Liver (tissue), 9 donors: ENCODE data around the gene SLC26A11. TPM values are rescaled to one million over a fixed set of nuclear protein-coding genes. Genes with fewer than 3 reads are reported as not detected.

ENCODE experiments used
- DNase-seq: peaks from one replicate; pipeline ENCODE4 v3.0.0-alpha.2; 2017; ENCODE audit warnings: low spot score
- H3K27ac ChIP-seq, 2 donors: one replicate each; pipeline ENCODE4 v1.7.0; 2013; ENCODE audit warnings: inconsistent platforms in 2 of 2, low read length in 2 of 2, control low read depth in 1 of 2, low read depth in 1 of 2, mild to moderate bottlenecking in 1 of 2
- H3K27me3 ChIP-seq, 4 donors: one replicate each; pipeline versions ENCODE4 v1.6.1 to v1.7.0; 2013; ENCODE audit warnings: low read length in 3 of 4, inconsistent platforms in 1 of 4, mild to moderate bottlenecking in 1 of 4, moderate library complexity in 1 of 4; ENCODE audit not compliant: control insufficient read depth in 4 of 4, insufficient read depth in 4 of 4
- H3K36me3 ChIP-seq, 4 donors: one replicate each; pipeline versions ENCODE4 v1.6.1 to v1.7.0; 2013; ENCODE audit warnings: low read length in 3 of 4, mild to moderate bottlenecking in 3 of 4, low read depth in 1 of 4, moderate library complexity in 1 of 4; ENCODE audit not compliant: control insufficient read depth in 4 of 4, insufficient read depth in 3 of 4
- H3K4me1 ChIP-seq, 4 donors: one replicate each; pipeline versions ENCODE4 v1.6.1 to v1.7.0; 2013; ENCODE audit warnings: low read length in 3 of 4, mild to moderate bottlenecking in 3 of 4, moderate library complexity in 1 of 4; ENCODE audit not compliant: control insufficient read depth in 4 of 4, insufficient read depth in 4 of 4
- H3K4me3 ChIP-seq, 3 donors: one replicate each; pipeline versions ENCODE4 v1.6.1 to v1.7.0; 2013; ENCODE audit warnings: low read length in 3 of 3, control low read depth in 1 of 3, low read depth in 1 of 3, mild to moderate bottlenecking in 1 of 3
- H3K9ac ChIP-seq, 2 donors: one replicate each; pipeline ENCODE4 v1.7.0; 2013; ENCODE audit warnings: low read length in 2 of 2, mild to moderate bottlenecking in 2 of 2, moderate library complexity in 2 of 2, control low read depth in 1 of 2, low read depth in 1 of 2
- H3K9me3 ChIP-seq, 4 donors: one replicate each; pipeline versions ENCODE4 v1.6.1 to v1.7.0; 2013; ENCODE audit warnings: low read length in 3 of 4; ENCODE audit not compliant: control insufficient read depth in 4 of 4
- ATF3 ChIP-seq: IDR thresholded peaks from 2 replicates; pipeline ENCODE4 v1.6.1; 2016; ENCODE audit warnings: antibody characterized with exemption
- EGR1 ChIP-seq, 2 donors: IDR thresholded peaks; 2 replicates each; pipeline ENCODE4 v1.6.1; 2016 to 2018; ENCODE audit warnings: antibody characterized with exemption in 2 of 2, low read depth in 2 of 2
- FOXA1 ChIP-seq: IDR thresholded peaks from 2 replicates; pipeline ENCODE4 v1.6.1; 2016; ENCODE audit warnings: antibody characterized with exemption
- FOXA2 ChIP-seq: IDR thresholded peaks from 2 replicates; pipeline ENCODE4 v1.6.1; 2016; ENCODE audit warnings: antibody characterized with exemption
- GABPA ChIP-seq, 2 donors: IDR thresholded peaks in 1 of 2; conservative IDR thresholded peaks in 1 of 2; 2 replicates each; pipeline ENCODE4 v1.6.1; 2016; ENCODE audit warnings: antibody characterized with exemption in 2 of 2, mild to moderate bottlenecking in 1 of 2, moderate library complexity in 1 of 2
- HNF4A ChIP-seq, 2 donors: conservative IDR thresholded peaks; 2 replicates each; pipeline ENCODE4 v1.6.1; 2016; ENCODE audit warnings: antibody characterized with exemption in 2 of 2, mild to moderate bottlenecking in 2 of 2
- HNF4G ChIP-seq: IDR thresholded peaks from 2 replicates; pipeline ENCODE4 v1.6.1; 2016; ENCODE audit warnings: antibody characterized with exemption
- JUND ChIP-seq, 2 donors: IDR thresholded peaks; 2 replicates each; pipeline ENCODE4 v1.6.1; 2016; ENCODE audit warnings: antibody characterized with exemption in 2 of 2
- NR2F2 ChIP-seq: IDR thresholded peaks from 2 replicates; pipeline ENCODE4 v1.6.1; 2016; ENCODE audit warnings: antibody characterized with exemption
- RAD21 ChIP-seq, 2 donors: IDR thresholded peaks; 2 replicates each; pipeline ENCODE4 v1.6.1; 2016; ENCODE audit warnings: antibody characterized with exemption in 2 of 2, mild to moderate bottlenecking in 2 of 2
- RXRA ChIP-seq, 2 donors: IDR thresholded peaks; 2 replicates each; pipeline ENCODE4 v1.6.1; 2017 to 2018; ENCODE audit warnings: antibody characterized with exemption in 2 of 2, mild to moderate bottlenecking in 1 of 2
- SP1 ChIP-seq: IDR thresholded peaks from 2 replicates; pipeline ENCODE4 v1.6.1; 2018; ENCODE audit warnings: antibody characterized with exemption, mild to moderate bottlenecking
- TAF1 ChIP-seq: conservative IDR thresholded peaks from 2 replicates; pipeline ENCODE4 v1.6.1; 2016; ENCODE audit warnings: antibody characterized with exemption, mild to moderate bottlenecking
- YY1 ChIP-seq: IDR thresholded peaks from 2 replicates; pipeline ENCODE4 v1.6.1; 2016; ENCODE audit warnings: antibody characterized with exemption, mild to moderate bottlenecking
- ZBTB33 ChIP-seq: IDR thresholded peaks from 2 replicates; pipeline ENCODE4 v1.6.1; 2016; ENCODE audit warnings: antibody characterized with exemption
- WGBS: extraction: QIAGEN DNeasy Blood & Tissue Kit; methylation state at CpG from one replicate; pipeline ENCODE4 v1.1.7; 2013; 5-methylcytosine and 5-hydroxymethylcytosine counted together
- polyA plus RNA-seq, 2 donors: library from polyadenylated mRNA; stranded (reverse) in 1 of 2; unstranded in 1 of 2; fragments of 200-250 nt in 1 of 2; fragments of >200 nt in 1 of 2; fragmentation: Nextera tagmentation in 1 of 2; extraction: Ambion mirVana in 1 of 2; gene quantifications; one replicate each; pipeline versions ENCODE4 v1.2.1 to v1.2.3, GENCODE V29; 2013 to 2015
- total RNA-seq, 2 donors: library from RNA; depleted of rRNA; stranded (reverse); fragments of >200 nt; gene quantifications; one replicate each; pipeline ENCODE4 v1.2.3, GENCODE V29; 2014
- TF ChIP-seq, protein P1 (sequence below): IDR thresholded peaks from 2 replicates; pipeline ENCODE4 v1.6.1; 2016; ENCODE audit warnings: antibody characterized with exemption, mild to moderate bottlenecking
- TF ChIP-seq, protein P2 (sequence below): fragments of 150-350 bp; IDR thresholded peaks from 2 replicates; pipeline ENCODE4 v1.5.1; 2017; ENCODE audit warnings: improper control_type of control experiment, low read depth, low read length; ENCODE audit not compliant: missing input control
- TF ChIP-seq, protein P3 (sequence below): IDR thresholded peaks from 2 replicates; pipeline ENCODE4 v1.6.1; 2016; ENCODE audit warnings: antibody characterized with exemption
- donor health status: healthy.
- donor health status: healthy.
- donor health status: healthy.
- donor health status: healthy.
- donor health status: healthy.

The SLC26A11 gene
- total and polyA plus RNA-seq, 4 donors: 3.3 to 8.2 (median 5.6) TPM

GRCh38 chr17:80202197-80202596, 18.0 kb upstream of the SLC26A11 start:
- no peaks in the 10 kb centered on the region for H3K36me3 ChIP-seq
- no peak for DNase-seq

More at GRCh38 chr17:80202197-80202596, 18.0 kb upstream of the SLC26A11 start:
- Histone ChIP-seq H3K27ac (no peak overlapping the region), H3K27me3 (no peaks in the 10 kb centered on the region), H3K4me3 (no peak overlapping the region), H3K9me3 (no peaks in the 10 kb centered on the region), H3K4me1 (no peaks in the 10 kb centered on the region), H3K9ac (no peak overlapping the region)
- 93% methylated on average over 17 of the region's 17 CpGs for WGBS
- TF ChIP-seq SP1: no peak
- TF ChIP-seq ZBTB33: no peak
- TF ChIP-seq HNF4G: no peak
- TF ChIP-seq RXRA (IDR thresholded peaks at IDR 0.05): no peak
- TF ChIP-seq, protein P1, sequence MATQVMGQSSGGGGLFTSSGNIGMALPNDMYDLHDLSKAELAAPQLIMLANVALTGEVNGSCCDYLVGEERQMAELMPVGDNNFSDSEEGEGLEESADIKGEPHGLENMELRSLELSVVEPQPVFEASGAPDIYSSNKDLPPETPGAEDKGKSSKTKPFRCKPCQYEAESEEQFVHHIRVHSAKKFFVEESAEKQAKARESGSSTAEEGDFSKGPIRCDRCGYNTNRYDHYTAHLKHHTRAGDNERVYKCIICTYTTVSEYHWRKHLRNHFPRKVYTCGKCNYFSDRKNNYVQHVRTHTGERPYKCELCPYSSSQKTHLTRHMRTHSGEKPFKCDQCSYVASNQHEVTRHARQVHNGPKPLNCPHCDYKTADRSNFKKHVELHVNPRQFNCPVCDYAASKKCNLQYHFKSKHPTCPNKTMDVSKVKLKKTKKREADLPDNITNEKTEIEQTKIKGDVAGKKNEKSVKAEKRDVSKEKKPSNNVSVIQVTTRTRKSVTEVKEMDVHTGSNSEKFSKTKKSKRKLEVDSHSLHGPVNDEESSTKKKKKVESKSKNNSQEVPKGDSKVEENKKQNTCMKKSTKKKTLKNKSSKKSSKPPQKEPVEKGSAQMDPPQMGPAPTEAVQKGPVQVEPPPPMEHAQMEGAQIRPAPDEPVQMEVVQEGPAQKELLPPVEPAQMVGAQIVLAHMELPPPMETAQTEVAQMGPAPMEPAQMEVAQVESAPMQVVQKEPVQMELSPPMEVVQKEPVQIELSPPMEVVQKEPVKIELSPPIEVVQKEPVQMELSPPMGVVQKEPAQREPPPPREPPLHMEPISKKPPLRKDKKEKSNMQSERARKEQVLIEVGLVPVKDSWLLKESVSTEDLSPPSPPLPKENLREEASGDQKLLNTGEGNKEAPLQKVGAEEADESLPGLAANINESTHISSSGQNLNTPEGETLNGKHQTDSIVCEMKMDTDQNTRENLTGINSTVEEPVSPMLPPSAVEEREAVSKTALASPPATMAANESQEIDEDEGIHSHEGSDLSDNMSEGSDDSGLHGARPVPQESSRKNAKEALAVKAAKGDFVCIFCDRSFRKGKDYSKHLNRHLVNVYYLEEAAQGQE: no peak
- no peak for TF ChIP-seq FOXA2
- TF ChIP-seq TAF1: no peak
- TF ChIP-seq, protein P2, sequence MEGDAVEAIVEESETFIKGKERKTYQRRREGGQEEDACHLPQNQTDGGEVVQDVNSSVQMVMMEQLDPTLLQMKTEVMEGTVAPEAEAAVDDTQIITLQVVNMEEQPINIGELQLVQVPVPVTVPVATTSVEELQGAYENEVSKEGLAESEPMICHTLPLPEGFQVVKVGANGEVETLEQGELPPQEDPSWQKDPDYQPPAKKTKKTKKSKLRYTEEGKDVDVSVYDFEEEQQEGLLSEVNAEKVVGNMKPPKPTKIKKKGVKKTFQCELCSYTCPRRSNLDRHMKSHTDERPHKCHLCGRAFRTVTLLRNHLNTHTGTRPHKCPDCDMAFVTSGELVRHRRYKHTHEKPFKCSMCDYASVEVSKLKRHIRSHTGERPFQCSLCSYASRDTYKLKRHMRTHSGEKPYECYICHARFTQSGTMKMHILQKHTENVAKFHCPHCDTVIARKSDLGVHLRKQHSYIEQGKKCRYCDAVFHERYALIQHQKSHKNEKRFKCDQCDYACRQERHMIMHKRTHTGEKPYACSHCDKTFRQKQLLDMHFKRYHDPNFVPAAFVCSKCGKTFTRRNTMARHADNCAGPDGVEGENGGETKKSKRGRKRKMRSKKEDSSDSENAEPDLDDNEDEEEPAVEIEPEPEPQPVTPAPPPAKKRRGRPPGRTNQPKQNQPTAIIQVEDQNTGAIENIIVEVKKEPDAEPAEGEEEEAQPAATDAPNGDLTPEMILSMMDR: no peak
- TF ChIP-seq NR2F2: no peak
- no peak for TF ChIP-seq RAD21 (IDR thresholded peaks at IDR 0.05)
- no peak for TF ChIP-seq HNF4A (conservative IDR thresholded peaks at IDR 0.05)
- TF ChIP-seq EGR1 (IDR thresholded peaks at IDR 0.05; ENCODE audit: low read depth in 2 of 2): no peak
- no peak for TF ChIP-seq ATF3
- TF ChIP-seq JUND (IDR thresholded peaks at IDR 0.05): no peak
- no peak for TF ChIP-seq FOXA1
- no peak for TF ChIP-seq YY1
- no peak for TF ChIP-seq GABPA (IDR thresholded peaks at IDR 0.05 in 1 of 2, conservative IDR thresholded peaks at IDR 0.05 in 1 of 2)
- TF ChIP-seq, protein P3, sequence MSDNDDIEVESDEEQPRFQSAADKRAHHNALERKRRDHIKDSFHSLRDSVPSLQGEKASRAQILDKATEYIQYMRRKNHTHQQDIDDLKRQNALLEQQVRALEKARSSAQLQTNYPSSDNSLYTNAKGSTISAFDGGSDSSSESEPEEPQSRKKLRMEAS: no peak
